ENCODE results near the gene NBEAL2. TPM values are rescaled to one million over a fixed set of nuclear protein-coding genes. Genes with fewer than 3 reads are reported as not detected.
"Not testable (repeated sequence)": the region's sequence is repeated elsewhere in the genome, so short reads cannot be mapped to it uniquely, and the experiment has no call there.

Gene NBEAL2
- total RNA-seq, 1 experiment from 2014 or later, result 80.0 TPM

DNA sequence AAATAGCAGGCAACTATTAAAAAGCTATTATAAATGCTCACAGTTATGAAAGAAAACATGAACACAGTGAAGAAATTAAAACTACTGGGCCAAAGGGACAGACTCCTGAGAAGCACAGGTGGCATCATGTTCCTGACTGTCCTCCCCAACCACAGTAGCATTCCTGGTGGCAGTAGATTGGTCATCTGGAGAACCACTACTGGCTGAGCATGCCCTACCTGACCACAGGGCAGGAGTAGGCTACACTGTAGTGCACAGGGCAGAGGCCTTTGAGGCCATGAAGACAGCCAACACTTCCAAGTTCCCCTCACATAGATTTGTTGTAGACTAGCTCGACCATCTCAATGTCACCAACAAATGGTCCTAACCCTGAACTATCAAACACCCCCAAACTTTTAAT lies 49.2 kb downstream of the NBEAL2 start:
- no peaks in the 10 kb centered on the region for H3K27me3 Mint-ChIP-seq (ENCODE audit: low read depth)
- H3K27ac Mint-ChIP-seq, result no peak overlapping the region
- H3K4me1 Mint-ChIP-seq, result peaks cover 8% of the 10 kb centered on the region
- ChIA-PET POLR2A (interaction anchor here (0.8 kb wide), 1 partner anchor 86 kb away, joined by 3 read pairs; no protein-coding TSS in a partner anchor), CTCF (interaction anchor here (0.6 kb wide), 1 partner anchor 393 kb away, joined by 3 read pairs; no protein-coding TSS in a partner anchor)
- DNase-seq (ENCODE audit: low spot score), result no peak
- H3K4me3 Mint-ChIP-seq, result no peak overlapping the region
- TF ChIP-seq MYBL2 (CRISPR knock-in tag; IDR thresholded peaks at IDR 0.05), result no peak
- no peak for TF ChIP-seq E2F1 (CRISPR knock-in tag; IDR thresholded peaks at IDR 0.05)
- TF ChIP-seq ELF4 (CRISPR knock-in tag; IDR thresholded peaks at IDR 0.05; ENCODE audit: low read depth), result no peak
- TF ChIP-seq, protein P1, sequence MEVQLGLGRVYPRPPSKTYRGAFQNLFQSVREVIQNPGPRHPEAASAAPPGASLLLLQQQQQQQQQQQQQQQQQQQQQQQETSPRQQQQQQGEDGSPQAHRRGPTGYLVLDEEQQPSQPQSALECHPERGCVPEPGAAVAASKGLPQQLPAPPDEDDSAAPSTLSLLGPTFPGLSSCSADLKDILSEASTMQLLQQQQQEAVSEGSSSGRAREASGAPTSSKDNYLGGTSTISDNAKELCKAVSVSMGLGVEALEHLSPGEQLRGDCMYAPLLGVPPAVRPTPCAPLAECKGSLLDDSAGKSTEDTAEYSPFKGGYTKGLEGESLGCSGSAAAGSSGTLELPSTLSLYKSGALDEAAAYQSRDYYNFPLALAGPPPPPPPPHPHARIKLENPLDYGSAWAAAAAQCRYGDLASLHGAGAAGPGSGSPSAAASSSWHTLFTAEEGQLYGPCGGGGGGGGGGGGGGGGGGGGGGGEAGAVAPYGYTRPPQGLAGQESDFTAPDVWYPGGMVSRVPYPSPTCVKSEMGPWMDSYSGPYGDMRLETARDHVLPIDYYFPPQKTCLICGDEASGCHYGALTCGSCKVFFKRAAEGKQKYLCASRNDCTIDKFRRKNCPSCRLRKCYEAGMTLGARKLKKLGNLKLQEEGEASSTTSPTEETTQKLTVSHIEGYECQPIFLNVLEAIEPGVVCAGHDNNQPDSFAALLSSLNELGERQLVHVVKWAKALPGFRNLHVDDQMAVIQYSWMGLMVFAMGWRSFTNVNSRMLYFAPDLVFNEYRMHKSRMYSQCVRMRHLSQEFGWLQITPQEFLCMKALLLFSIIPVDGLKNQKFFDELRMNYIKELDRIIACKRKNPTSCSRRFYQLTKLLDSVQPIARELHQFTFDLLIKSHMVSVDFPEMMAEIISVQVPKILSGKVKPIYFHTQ (CRISPR knock-in tag; IDR thresholded peaks at IDR 0.05), result no peak
- TF ChIP-seq, protein P2, sequence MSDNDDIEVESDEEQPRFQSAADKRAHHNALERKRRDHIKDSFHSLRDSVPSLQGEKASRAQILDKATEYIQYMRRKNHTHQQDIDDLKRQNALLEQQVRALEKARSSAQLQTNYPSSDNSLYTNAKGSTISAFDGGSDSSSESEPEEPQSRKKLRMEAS (CRISPR knock-in tag; IDR thresholded peaks at IDR 0.05), result no peak
- no peak for TF ChIP-seq TCF7 (CRISPR knock-in tag; IDR thresholded peaks at IDR 0.05; ENCODE audit: low read depth)
- TF ChIP-seq, protein P3, sequence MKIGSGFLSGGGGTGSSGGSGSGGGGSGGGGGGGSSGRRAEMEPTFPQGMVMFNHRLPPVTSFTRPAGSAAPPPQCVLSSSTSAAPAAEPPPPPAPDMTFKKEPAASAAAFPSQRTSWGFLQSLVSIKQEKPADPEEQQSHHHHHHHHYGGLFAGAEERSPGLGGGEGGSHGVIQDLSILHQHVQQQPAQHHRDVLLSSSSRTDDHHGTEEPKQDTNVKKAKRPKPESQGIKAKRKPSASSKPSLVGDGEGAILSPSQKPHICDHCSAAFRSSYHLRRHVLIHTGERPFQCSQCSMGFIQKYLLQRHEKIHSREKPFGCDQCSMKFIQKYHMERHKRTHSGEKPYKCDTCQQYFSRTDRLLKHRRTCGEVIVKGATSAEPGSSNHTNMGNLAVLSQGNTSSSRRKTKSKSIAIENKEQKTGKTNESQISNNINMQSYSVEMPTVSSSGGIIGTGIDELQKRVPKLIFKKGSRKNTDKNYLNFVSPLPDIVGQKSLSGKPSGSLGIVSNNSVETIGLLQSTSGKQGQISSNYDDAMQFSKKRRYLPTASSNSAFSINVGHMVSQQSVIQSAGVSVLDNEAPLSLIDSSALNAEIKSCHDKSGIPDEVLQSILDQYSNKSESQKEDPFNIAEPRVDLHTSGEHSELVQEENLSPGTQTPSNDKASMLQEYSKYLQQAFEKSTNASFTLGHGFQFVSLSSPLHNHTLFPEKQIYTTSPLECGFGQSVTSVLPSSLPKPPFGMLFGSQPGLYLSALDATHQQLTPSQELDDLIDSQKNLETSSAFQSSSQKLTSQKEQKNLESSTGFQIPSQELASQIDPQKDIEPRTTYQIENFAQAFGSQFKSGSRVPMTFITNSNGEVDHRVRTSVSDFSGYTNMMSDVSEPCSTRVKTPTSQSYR (CRISPR knock-in tag; IDR thresholded peaks at IDR 0.05), result no peak
- TF ChIP-seq AFF4 (CRISPR knock-in tag; IDR thresholded peaks at IDR 0.05; ENCODE audit: borderline replicate concordance), result no peak
- TF ChIP-seq, protein P4, sequence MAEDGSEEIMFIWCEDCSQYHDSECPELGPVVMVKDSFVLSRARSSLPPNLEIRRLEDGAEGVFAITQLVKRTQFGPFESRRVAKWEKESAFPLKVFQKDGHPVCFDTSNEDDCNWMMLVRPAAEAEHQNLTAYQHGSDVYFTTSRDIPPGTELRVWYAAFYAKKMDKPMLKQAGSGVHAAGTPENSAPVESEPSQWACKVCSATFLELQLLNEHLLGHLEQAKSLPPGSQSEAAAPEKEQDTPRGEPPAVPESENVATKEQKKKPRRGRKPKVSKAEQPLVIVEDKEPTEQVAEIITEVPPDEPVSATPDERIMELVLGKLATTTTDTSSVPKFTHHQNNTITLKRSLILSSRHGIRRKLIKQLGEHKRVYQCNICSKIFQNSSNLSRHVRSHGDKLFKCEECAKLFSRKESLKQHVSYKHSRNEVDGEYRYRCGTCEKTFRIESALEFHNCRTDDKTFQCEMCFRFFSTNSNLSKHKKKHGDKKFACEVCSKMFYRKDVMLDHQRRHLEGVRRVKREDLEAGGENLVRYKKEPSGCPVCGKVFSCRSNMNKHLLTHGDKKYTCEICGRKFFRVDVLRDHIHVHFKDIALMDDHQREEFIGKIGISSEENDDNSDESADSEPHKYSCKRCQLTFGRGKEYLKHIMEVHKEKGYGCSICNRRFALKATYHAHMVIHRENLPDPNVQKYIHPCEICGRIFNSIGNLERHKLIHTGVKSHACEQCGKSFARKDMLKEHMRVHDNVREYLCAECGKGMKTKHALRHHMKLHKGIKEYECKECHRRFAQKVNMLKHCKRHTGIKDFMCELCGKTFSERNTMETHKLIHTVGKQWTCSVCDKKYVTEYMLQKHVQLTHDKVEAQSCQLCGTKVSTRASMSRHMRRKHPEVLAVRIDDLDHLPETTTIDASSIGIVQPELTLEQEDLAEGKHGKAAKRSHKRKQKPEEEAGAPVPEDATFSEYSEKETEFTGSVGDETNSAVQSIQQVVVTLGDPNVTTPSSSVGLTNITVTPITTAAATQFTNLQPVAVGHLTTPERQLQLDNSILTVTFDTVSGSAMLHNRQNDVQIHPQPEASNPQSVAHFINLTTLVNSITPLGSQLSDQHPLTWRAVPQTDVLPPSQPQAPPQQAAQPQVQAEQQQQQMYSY (CRISPR knock-in tag; IDR thresholded peaks at IDR 0.05), result no peak
- TF ChIP-seq ZNF219 (CRISPR knock-in tag; IDR thresholded peaks at IDR 0.05; ENCODE audit: borderline replicate concordance), result no peak
- no peak for TF ChIP-seq NFE2L1 (CRISPR knock-in tag; IDR thresholded peaks at IDR 0.05)
- no peaks in the 10 kb centered on the region for H3K9me3 Mint-ChIP-seq
- ATAC-seq, result no peak
- H3K36me3 Mint-ChIP-seq, result peaks cover 7% of the 10 kb centered on the region

GRCh38 chr3:47031041-47031440 lies 51.6 kb downstream of the NBEAL2 start:
- CTCF ChIA-PET, result interaction anchor here (0.5 kb wide), 1 partner anchor 148 kb away, joined by 3 read pairs; no protein-coding TSS in a partner anchor
- DNase-seq (ENCODE audit: low spot score); H3K27ac Mint-ChIP-seq; H3K27me3 Mint-ChIP-seq (ENCODE audit: low read depth); H3K4me3 Mint-ChIP-seq; H3K9me3 Mint-ChIP-seq; POLR2A ChIA-PET; ATAC-seq; H3K4me1 Mint-ChIP-seq: not testable (repeated sequence)
- H3K36me3 Mint-ChIP-seq, result peaks cover 21% of the 10 kb centered on the region

Data from WTC11 (cell line).